Subcutaneous adipose tissue (tissue), 4 donors: ENCODE measurements around the gene BNIP5. TPM values are rescaled to one million over a fixed set of nuclear protein-coding genes. Genes with fewer than 3 reads are reported as not detected.

Experiments
- total RNA-seq, 4 donors: library from RNA; depleted of rRNA; stranded (reverse); fragments of >200 nt; gene quantifications; one replicate each; pipeline ENCODE4 v1.1.0, GENCODE V29; 2016
- TF ChIP-seq, protein P1 (sequence below): fragments of 450-650 bp; IDR thresholded peaks from one replicate; pipeline ENCODE4 v1.5.1; 2016; ENCODE audit warnings: low read depth, mild to moderate bottlenecking, control low read depth, antibody characterized with exemption, moderate library complexity

BNIP5 gene
- total RNA-seq, 4 donors from 2014 or later = not detected

DNA sequence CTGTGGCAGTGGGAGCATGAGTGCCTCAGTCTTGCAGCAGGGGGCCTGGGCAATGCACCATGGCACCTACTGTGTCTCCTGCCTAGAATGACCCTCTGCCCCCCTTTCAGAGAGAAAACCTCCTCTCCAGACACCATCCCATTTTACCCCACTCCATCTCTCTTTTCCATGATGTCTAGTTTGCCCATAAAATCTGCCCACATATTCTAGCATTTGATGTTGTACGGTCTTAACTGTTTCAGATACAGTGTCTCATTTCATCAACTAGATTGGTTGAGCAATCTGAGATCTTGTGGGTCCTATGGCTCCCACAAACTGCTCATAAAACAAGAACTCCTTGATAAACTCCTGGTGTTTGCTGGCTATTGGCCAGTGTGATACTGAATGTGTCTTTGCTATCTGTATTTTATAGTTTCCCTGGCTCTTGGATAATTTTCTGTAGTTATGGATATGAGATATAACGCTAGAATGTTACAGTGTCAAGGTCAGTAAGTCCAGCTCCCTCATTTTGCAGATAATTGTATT lies 58.7 kb downstream of the BNIP5 start:
- TF ChIP-seq, protein P1, sequence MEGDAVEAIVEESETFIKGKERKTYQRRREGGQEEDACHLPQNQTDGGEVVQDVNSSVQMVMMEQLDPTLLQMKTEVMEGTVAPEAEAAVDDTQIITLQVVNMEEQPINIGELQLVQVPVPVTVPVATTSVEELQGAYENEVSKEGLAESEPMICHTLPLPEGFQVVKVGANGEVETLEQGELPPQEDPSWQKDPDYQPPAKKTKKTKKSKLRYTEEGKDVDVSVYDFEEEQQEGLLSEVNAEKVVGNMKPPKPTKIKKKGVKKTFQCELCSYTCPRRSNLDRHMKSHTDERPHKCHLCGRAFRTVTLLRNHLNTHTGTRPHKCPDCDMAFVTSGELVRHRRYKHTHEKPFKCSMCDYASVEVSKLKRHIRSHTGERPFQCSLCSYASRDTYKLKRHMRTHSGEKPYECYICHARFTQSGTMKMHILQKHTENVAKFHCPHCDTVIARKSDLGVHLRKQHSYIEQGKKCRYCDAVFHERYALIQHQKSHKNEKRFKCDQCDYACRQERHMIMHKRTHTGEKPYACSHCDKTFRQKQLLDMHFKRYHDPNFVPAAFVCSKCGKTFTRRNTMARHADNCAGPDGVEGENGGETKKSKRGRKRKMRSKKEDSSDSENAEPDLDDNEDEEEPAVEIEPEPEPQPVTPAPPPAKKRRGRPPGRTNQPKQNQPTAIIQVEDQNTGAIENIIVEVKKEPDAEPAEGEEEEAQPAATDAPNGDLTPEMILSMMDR = no peak

DNA sequence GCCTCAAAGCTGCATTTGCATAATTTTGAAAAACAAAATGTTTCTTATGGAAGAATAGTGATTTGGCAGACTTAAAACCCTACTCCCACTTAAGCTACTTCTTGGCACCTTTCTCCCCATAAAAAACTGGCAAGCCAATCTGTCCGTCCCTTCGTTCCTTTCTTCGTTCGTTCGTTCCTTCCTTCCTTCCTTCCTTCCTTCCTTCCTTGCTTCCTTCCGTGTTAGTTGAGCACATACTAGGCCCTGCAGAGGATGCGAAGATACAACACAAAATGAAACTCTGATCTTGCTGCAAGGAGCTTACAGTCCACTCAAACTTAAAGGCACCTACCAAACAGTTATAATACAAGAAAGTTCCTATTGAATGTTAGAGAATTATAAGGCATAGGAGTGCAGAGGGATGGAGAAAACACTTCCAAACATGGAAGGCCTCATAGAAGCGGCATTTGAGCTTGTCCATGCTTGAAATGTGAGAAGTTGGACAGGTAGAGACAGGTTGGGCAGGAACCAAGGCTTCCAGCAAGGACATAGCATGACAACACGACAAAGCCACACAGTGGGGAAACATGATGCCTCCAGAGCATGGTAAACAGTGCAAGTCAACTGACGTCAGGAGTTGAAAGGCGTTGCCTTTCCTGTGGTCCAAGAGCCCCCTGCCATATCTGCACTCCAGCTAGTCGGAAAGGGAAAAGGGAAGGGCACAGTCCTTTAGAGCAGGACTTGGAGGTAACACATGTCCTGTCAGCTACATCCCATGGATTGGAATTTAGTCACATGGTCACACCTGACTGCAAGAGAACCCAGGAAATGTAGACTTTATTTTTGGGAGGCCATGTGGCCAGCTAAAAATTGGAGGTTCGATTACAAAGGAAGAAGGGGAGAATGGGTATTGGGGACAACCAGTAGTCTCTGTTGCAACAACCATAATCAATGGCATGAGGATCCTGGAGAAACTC lies 59.8 kb downstream of the BNIP5 start:
- TF ChIP-seq, protein P1 = no peak

DNA sequence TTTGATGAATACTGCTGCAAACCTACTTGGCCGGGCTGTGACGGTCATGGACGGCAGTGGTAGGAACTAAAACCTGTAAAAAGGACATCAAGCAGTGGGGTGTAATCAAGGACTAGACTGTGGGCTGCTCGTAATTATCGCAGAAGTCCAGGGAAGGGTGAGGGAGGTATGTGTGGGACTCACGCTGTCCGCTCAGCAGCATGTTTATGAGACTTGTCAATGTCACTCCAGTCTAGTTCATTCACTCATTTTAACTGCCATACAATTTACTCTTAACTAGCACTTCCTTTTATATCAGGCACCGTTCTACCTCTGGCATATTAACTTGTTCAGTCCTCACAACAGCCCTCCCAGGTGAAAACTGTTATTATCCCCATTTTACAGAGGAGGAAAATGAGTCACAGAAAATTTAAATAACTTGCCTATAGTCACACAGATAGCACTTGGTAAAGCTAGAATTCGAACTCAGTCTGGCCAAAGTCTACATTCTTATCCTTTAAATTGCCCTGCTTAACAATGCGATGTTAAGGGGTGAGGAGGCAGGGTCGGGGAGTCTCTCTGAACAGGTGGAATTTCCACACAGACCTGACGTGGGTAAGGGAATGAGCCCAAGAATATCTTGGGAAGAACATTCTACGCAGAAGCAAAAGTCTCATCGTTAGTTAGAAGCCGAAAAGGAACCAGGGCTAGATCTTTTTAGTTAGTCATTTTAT lies 62.7 kb downstream of the BNIP5 start:
- TF ChIP-seq, protein P1 = no peak

DNA sequence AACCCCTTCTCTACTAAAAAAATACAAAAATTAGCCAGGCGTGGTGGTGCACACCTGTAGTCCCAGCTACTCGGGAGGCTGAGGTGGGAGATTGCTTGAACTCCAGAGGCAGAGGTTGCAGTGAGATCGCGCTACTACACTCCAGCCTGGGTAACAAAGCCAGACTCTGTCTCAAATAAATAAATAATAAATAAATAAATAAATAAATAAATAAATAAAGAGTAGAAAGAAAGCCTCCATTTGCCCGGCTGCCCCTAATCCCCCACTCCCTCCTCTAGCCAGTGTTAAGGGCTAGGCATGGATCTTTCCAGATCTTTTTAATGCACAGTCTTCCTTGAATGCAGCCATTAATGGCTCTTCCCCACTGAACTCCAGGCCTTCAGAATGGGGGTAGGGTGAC lies 63.6 kb downstream of the BNIP5 start:
- TF ChIP-seq, protein P1 = no peak

DNA sequence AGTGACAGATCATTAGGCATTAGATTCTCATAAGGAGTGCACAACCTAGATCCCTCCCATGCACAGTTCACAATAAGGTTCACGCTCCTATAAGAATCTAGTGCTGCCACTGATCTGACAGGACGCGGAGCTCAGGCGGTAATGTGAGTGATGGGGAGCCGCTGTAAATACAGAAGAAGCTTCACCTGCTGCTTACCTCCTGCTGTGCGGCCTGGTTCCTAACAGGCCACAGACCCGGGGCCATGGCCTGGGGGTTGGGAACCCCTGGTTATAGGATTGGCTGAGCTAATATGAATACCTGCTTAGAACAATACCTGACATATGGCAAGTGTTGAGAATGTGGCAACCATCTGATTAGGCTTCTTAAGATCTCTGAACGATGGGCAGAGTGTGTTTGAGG lies 64.5 kb downstream of the BNIP5 start:
- TF ChIP-seq, protein P1 = no peak

DNA sequence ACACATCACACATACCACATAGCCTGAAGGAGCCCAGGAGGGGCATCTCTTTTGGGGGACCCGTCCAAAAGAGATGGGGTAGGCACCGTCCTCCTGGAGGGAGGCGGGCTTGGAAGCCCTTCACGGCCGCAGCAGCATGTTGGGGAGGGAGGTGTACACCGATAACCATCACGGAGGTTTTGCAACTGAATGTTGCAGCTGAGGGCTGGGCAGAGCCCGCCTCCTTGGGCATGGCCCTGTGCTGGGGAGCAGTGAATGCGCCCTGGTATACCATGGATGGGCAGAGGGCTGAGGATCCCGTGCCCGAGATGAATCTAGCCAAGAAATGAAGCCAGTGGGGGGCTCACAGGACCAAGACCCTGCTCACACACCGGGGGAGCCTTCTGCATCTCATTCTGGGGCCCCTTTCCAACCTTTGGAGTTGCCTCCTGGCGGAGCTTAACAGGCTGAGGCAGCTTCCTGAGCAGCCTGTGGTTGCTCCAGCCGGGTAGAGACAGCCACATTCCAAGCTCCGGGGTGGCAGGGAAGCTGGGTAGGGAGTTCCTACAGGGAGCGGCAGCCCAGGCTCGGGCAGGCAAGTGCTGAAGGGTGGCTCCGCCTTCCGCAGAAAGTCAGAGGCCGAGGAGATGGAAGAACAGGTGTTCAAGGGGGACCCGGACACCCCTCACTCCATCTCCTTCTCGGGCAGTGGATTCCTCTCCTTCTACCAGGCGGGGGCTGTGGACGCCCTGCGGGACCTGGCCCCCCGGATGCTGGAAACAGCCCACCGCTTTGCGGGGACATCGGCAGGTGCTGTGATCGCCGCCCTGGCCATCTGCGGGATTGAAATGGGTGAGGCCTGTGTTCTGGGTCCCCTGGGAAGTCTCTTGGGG lies 66.6 kb downstream of the BNIP5 start, which contains the start of gene PNPLA1:
Gene PNPLA1, plus strand, starts transcription at position 227 of the 872 bp plus-strand sequence. Its CDS starts 400 bp downstream, at position 627.
- TF ChIP-seq, protein P1 = no peak
